Left forelimb (tissue), 1 donor: Measurements from ENCODE around the gene CD300LD.
"Not testable (repeated sequence)": the region's sequence is repeated elsewhere in the genome, so short reads cannot be mapped to it uniquely, and the experiment has no call there.

Experiments used
- DNase-seq: peaks from one replicate; pipeline ENCODE4 v3.0.0-alpha.2; 2018; ENCODE audit warnings: low spot score

The CD300LD gene

DNA sequence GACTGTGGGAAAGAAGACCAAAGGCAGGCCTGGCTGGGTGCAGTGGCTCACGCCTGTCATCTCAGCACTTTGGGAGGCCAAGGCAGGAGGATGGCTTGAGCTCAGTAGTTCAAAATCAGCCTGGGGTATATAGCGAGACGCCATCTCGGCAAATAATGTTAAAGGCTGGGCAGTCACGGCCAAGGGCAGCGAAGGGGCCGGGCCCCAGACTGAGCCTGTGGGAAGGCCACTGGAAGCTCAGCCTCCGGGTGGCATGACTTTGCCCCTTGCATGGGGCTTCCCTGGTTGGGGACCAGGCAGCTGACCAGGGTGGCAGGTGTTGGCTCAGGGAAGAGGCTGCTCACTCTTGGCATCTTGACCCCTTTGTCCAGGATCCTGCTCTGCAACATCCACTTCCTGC lies 14.0 kb upstream of the CD300LD start:
- no peak for DNase-seq

DNA sequence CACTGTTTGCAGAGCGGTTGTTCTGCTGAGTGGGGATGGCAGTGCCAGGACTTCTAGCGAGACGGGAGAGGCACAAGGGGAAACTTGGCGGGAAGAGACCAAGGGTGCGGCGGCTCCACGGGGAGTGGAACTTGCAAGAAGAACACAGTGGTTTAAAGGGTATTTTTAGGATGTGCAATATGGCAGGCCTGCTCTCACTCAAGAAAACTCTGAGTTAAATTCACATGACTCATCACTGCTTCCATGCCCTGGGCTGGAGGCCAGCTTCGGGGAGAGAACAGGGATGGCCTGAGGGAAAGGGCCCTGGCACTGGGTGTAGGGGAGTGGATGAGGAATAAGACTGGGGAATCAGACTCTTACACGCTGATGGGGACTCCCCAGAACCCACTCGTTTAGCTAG lies 13.3 kb upstream of the CD300LD start:
- DNase-seq = no peak

DNA sequence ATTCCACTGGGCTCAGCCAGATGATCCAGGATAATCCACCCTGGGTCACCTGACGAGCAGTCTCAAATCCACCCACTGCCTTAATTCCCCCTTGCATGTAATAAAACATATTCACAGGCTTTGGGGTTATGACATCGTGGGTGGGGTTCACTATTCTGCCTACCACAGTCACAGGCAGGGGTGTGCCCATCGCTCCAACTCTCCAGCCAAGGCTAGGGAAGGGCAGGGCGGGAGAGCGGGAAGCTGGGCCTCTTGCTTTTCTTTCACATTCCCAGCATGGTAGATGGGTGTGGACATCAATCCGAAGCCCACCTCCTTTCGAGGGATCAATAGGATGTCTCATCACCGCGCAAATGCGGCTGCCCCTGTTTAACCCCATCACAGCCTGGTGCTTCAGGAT lies 12.7 kb upstream of the CD300LD start:
- DNase-seq = no peak

DNA sequence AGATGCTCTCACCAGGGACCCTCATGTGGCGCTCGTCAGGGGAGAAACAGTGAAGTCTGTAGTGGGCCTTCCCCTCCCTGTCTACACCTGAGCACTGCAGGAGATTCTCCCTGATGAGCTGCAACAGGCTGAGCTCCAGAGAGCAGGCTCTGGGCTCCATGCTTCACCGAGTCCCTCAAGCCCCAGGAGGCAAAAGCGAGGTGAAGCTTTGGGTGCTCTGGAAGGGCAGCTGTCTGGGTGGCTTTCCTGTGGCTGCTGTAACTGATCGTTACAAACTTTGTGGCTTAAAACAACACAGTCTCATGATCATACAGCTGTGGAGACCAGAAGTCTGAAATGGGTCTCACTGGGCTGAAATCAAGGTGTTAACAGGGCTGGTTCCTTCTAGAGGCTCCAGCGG lies 12.1 kb upstream of the CD300LD start:
- no peak for DNase-seq

DNA sequence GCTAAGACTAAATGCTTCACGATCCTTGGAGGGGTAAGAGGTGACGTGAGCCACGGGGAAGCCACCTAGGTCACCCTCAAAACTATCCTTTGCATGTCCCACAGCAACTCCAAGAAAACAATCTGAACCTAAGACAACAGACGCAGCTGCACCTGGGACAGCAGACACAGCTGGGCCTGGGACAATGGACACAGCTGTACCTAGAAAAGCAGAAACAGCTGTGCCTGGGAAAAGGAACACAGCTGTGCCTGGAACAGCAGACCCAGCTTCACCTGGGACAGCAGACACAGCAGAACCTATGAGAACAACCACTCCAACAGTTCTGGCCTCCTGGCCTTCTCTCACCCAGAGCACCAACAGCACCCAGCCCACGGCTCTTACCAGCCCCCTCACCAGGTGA lies 11.7 kb upstream of the CD300LD start:
- no peak for DNase-seq

DNA sequence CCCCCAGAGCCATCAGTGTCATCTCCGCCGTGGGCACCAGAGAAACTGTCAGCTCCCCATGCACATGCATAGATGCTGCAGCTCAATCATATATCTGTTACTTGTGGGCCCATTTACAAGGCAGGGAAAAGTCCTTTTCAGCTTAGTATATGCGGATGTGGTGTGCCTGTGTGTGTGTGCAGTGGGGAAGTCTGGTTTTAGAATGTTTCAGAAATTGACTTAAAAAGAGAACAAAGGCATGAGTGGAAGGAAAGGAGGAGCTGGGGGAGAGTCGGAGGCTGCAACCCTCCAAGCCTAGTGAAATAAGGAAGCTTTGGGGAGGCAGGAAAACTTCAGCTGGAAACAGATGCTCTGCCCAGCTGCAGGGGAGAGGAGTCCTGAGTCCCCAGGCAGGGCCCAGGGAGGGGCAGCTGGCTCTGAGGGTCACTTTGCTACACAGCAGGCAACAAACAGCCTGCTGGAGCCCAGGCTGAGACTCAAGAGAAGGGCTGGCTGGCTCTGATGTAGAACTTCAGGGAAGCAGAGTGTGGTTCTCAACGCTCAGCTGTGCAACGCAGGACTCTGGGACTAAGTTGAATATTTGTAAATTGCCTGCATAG lies 11.1 kb upstream of the CD300LD start:
- no peak for DNase-seq

DNA sequence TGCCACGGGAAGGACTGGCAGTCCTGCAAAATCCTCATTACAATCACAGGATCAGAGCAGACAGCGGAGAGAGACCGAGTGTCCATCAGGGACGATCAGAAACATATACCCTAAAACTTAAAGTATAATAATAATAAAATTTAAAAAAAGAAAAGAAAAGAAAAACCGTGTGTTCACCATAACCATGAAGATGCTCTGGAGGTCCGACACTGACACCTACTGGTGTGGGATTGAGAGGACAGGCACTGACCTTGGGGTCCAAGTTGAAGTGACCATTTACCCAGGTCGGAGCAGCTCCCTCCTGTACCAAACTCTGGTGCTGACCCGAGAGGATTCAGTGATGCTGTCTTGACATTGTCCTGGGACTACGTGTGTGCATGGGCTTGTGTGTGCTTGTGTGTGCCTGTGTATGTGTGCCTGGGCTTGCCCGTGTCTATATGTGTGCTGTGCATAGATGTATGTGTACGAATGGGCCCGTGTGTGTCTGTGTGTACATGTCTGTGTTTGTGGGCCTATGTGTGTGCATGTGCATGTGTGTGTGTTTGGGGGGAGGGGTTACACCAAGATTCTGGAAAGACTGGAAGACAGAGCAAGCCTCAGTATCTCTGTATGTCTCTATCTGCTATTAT lies 10.0 kb upstream of the CD300LD start:
- no peak for DNase-seq

DNA sequence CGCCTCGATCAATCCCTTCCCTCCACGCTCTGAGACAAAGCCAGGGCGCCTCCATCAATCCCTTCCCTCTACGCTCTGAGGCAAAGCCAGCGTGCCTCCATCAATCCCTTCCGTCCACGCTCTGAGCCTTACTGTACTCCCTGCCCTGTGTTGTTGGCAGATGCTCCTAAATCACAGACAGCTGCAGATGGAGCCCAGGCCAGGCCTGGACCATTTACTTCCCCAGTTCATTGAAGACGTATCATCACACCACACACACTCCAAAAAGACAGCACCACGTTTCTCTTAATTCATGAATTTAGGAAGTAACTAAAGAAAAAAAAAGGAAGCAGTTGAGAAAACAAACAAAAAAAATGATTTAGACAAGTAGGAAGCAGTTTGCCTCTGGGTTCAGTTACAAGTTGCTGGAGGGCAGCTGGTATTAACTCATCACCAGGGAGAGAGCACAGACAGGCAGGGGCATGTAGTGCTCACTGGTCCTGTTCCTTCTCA lies 7.4 kb upstream of the CD300LD start:
- no peak for DNase-seq

DNA sequence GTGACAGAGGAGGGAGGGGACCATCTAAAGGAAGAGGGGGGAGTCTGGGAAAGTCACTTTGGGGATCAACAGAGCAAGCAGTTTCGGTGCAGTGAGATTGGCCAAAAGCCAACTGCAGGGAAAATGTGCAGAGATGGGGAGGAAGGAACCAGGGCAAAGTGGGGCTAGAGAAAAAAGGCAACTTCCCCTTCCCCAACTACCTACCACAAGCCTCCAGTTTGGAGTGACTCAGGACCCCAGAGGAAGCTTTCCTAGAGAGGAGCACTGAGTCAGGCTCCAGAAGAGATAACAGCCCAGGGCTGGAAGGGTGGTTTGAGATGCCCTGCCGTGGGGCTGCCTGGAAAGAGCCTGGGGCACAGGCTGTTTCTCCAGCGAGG lies 6.9 kb upstream of the CD300LD start:
- no peak for DNase-seq

DNA sequence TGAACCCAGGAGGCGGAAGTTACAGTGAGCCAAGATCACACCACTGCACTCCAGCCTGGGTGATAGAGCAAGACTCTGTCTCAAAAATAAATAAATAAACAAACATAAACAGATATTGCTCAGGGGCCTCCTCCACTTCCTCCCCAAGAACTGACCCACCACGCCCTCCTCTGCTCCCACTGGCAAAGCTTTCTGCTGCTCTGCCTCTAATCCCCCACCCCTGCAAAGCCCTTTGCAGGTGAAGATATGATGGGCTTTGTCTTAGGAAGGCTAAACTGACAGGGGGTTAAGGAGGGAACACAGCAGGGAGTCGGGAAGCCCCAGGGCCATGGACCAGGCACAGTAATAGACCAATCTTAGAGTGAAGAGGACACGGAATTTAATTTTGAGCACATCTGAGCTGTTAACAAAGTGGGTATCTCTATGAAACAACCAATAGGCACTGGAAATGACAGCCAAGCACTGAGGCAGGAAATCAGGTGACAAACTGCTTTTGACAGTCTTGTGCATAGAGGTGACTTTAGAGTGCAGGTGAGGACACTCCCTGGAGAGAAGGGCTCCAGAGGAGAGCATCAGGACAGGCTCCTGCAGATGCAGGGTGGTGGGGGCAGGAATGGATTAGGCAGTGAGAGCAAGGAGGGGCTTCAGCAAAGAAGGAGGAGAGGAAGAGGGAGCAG lies 6.4 kb upstream of the CD300LD start:
- DNase-seq = no peak

DNA sequence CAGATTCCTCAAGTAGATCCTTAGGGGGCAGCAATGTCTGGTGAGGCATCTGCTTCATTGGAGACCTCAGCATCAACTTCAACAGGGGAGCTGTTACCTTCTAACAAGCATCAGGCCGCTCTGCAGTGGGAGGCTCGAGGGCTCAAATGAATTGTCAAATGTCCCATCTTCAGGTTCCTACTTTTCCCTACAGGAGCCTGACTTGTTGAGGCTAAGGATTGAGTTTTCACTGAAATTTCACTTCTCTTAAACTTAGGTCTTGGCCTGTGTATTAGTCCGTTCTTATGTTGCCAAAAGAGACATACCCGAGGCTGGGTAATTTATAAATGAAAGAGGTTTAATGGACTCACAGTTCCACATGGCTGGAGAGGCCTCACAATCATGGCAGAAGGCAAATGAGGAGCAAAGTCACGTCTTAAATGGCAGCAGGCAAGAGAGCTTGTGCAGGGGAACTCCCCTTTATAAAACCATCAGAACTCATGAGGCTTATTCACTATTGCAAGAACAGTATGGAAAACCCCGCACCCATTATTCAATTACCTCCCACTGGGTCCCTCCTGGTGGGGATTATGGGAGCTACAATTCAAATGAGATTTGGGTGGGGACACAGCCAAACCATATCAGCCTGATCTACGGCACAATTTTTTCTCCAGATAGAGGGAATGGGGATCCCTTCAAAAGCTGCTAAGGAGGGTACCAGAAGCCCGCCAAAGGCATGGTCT lies 5.1 kb upstream of the CD300LD start:
- no peak for DNase-seq

DNA sequence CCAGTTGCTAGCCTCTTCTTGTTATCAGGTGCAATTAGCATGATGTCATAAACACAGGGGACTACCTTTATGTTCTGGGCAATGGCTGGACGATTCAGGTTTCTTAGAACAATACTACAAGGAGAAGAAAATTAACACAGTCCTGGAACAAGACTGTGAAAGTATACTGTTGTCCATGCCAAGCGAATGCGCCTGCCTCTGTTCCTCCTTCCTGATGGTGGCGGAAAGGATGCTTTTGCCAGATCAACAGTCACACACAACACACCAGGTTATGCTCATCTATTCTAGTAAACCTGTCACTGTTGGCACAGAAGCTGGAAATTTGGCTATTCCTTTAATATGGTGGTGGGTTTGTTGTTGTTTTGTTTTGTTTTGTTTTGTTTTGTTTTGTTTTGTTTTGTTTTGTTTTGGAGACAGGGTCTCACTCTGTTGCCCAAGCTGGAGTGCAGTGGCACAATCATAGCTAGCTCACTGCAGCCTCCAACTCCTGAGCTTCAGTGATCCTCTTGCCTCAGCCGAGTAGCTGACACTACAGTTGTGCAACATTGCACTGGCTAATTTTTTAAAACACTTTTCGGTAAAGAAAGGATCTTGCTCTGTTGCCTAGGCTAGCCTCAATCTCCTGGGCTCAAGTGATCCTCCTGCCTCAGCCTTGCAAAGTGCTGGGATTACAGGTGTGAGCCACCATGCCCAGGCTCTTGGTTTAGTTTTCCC lies 3.1 kb upstream of the CD300LD start:
- no peak for DNase-seq

DNA sequence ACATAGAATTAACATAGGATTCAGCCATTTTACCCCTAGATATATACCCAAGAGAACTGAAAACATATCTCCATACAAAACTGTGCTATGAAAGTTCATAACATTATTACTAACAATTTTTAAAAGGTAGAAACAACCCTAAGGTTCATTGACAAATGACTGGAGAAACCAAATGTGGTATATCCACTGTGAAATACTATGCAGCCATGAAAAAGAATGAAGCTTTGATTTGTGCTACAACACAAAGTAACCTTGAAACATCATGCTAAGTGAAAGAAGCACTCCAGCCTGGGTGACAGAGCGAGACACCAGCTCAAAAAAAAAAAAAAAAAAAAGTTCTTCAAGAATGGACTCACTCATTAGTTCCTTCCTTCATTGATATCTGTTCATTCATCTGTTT lies 580 bp downstream of the CD300LD start:
- no peak for DNase-seq

DNA sequence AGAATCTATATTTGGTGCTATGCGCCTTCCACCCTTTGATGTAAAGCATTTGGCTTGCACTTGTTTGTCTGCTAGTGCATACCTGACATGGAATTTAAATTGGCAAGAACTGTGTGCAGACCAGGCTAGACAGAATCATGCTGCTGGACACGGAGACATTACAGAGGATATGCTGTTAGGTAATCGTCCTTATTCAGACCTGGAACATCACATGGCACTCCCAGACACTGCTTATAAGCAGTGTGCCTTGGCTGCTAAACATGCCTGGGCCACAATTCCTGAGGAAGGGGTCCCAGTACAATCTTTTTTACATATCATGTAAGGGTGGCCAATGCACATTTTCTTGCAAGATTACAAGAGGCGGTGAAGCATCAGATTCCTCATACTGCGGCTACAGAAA lies 6.4 kb downstream of the CD300LD start:
- no peak for DNase-seq

DNA sequence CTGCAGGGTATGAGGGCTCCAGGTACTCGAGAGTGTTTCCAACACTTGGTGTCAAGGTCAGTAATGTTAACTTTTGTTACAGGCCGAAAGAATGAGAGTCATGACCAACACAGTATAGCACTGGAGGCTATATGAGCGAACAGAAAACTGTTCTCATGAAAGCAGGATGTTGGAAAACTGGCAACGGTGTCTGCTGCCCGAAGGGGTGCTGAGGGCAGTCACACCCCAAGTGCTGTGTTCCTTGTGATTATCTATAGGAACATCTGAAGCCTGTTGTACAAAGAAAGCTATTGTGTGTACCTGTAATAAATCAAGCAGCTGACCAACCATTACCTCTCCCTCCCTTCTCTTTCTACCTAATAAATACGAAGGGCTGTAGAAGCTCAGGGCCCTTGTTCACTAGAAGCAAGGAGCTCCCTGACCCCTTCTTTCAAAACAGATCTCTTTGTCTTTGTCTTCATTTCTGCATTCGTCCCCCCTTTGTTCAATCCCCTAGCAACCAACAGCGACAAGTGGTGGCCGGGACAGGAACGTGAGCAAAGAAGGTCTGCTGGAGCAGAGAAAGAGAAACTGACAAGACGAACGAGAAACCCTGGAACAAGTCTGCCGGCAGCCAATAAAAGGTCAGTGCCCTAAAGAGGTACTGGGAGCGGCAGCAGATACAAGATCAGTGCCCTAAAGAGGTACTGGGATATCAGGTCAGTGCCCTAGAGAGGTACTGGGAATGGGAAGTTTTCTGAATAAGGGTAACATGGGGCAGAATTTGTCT lies 7.6 kb downstream of the CD300LD start:
- DNase-seq = no peak

DNA sequence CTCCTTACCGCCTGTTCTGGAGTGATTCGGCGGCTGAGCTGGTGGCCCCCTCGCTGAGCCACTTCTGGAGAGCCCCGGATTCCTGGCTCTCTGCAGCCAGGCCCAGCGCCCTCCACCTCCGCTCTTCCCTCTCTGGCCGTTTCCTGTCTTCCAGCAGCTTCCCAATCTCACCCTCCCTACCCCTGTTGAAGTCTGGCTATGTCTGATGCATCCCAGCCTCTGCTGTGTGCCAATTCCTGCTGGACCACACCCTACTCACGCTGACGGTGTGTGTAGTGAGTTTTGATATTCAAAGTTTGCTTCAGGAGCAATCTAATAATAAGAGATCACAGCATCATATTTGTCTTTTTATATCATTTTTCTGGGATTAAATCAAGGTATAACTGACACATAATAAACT lies 9.4 kb downstream of the CD300LD start:
- DNase-seq = no peak

DNA sequence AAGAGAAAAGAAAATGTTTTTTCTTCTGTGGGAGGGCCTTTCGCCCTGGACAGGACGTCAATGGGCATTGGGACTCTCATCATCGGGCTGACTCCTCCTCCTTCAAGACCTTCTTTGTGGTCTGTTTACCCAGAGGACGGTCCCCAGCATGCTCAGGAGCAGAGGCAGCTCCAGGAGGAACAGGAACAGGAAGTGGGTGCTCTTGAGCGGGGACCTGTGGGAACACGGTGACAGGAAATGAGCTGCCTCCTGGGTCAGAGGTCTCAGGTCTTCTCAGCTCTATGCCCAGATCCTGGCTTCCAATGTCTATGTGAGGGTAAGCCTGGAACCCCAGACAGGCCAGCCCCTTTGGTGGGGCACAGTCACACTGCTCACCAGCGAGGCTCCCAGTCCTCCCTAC lies 12.2 kb downstream of the CD300LD start:
- DNase-seq = no peak

DNA sequence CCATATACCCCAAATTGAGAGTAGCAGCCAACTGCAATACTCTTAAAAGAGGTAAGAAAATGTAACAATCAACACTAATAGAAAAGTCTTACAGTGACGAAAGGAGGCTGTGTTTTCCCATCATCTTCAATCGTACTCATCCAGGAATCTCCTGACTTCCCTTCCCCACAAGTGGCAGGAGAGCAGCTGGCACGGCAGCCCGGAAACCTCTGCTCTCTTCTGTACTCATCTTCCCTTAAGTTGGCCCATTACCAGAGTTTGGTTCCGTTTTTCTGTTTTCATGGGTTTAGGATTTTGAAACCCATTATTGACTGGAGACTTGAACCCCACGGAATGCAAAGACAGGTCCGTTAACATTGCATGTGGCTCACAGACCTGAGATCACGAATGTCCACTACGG lies 13.1 kb downstream of the CD300LD start:
- no peak for DNase-seq

DNA sequence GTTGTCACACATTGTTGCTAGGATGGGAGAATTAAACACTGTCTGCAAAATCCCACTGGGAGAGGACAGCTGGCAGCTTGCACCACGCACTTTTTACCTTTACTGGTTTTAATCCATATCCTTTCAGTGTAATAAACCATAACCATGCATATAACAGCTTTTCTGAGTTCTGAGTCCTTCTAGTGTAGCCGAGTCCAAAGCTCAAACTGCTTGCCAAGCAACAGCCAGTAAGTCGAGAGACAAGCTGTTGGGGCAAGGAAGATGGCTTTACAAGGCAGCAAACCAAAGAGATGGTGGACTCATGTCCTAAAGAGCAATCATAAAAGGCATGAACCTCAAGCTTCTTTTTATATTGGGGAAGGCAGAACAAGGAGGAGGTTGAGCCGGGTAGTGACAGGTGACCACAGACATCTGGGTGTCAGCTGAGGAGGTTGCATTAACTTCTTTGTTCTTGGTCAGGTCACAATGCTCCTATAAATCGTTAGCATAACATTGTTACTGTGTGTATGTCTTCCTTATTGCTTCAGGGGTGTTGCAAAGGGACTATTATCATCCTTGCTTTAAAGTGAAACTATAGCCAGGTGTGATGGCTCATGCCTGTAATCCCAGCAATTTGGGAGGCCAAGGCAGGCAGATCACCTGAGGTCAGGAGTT lies 17.5 kb downstream of the CD300LD start:
- DNase-seq = no peak

DNA sequence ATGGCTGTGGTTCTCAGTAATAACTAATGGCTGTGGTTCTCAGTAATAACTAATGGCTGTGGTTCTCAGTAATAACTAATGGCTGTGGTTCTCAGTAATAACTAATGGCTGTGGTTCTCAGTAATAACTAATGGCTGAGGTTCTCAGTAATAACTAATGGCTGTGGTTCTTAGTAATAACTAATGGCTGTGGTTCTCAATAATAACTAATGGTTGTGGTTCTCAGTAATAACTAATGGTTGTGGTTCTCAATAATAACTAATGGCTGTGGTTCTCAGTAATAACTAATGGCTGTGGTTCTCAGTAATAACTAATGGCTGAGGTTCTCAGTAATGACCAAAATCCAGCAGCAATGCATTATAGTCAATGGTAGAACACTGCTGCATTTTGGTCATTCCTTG lies 18.4 kb downstream of the CD300LD start:
- not testable (repeated sequence) for DNase-seq

DNA sequence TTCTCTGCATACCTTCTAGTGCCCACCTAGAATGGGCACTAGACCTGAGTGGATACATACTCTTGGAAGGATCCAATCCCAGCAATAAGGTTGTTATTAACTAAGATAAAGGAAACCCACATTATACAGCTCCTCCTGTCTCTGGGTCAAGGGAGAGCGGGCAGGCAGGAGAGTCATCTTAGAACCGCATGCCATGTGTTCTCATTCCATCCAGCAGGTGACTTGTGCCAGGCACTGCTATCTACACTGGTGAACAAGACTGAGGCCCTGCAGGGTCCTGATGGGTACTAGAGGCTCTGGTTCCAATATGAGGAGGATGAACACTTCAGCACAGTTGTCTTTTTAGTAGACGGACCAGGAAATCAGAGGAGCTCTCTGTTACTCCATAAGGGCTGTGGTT lies 18.9 kb downstream of the CD300LD start:
- no peak for DNase-seq
